HG02852 (cell line): ENCODE results near the gene VAC14.
A peak's percentile ranks its signal among the peaks of the same experiment; 100 is the strongest.

Experiments used
- ATAC-seq: cut with Tn5 transposase; IDR thresholded peaks from one replicate; pipeline ENCODE4 v1.9.1; 2021; ENCODE audit warnings: mild to moderate bottlenecking, moderate library complexity; ENCODE audit not compliant: unreplicated experiment

The VAC14 gene

GRCh38 chr16:70786020-70786755 lies 14.8 kb downstream of the VAC14 start:
- ATAC-seq, result no peak

- ATAC-seq, result no peak
Observed at GRCh38 chr16:70784692-70785555, 16.0 kb downstream of the VAC14 start.

GRCh38 chr16:70782237-70782636 lies 18.7 kb downstream of the VAC14 start:
- no peak for ATAC-seq

- ATAC-seq, result no peak
Observed at GRCh38 chr16:70781800-70782199, 19.2 kb downstream of the VAC14 start.

- ATAC-seq, result no peak
Observed at GRCh38 chr16:70780546-70780945, 20.4 kb downstream of the VAC14 start.

GRCh38 chr16:70779361-70779760 lies 21.6 kb downstream of the VAC14 start:
- no peak for ATAC-seq

- ATAC-seq, result no peak
Observed at GRCh38 chr16:70778901-70779309, 22.1 kb downstream of the VAC14 start.

GRCh38 chr16:70777973-70778406 lies 23.0 kb downstream of the VAC14 start:
- ATAC-seq, result no peak

GRCh38 chr16:70777496-70777895 lies 23.5 kb downstream of the VAC14 start:
- no peak for ATAC-seq

- no peak for ATAC-seq
Observed at GRCh38 chr16:70775399-70775798, 25.6 kb downstream of the VAC14 start.

GRCh38 chr16:70774261-70774660 lies 26.7 kb downstream of the VAC14 start:
- ATAC-seq, result no peak

GRCh38 chr16:70772493-70772892 lies 28.5 kb downstream of the VAC14 start:
- no peak for ATAC-seq

- ATAC-seq, result peak; percentile 65
Observed at GRCh38 chr16:70770626-70771552, 30.1 kb downstream of the VAC14 start.

GRCh38 chr16:70770291-70770625 lies 30.7 kb downstream of the VAC14 start:
- no peak for ATAC-seq

- no peak for ATAC-seq
Observed at GRCh38 chr16:70769761-70770160, 31.2 kb downstream of the VAC14 start.

- ATAC-seq, result no peak
Observed at GRCh38 chr16:70769131-70769530, 31.8 kb downstream of the VAC14 start.

- ATAC-seq, result no peak
Observed at GRCh38 chr16:70768203-70768580, 32.8 kb downstream of the VAC14 start.

GRCh38 chr16:70767377-70768202 lies 33.4 kb downstream of the VAC14 start:
- no peak for ATAC-seq

- ATAC-seq, result no peak
Observed at GRCh38 chr16:70766658-70767057, 34.3 kb downstream of the VAC14 start.

- no peak for ATAC-seq
Observed at GRCh38 chr16:70766176-70766575, 34.8 kb downstream of the VAC14 start.
